WI38 (cell line): ENCODE results near the gene KNOP1.

Experiments
- H3K4me3 ChIP-seq: 2 replicates; pipeline ENCODE4 v1.5.1; 2011; ENCODE audit warnings: low read depth, mild to moderate bottlenecking, control low read depth, low read length
- CTCF ChIP-seq: IDR thresholded peaks from 2 replicates; pipeline ENCODE4 v1.5.1; 2012; ENCODE audit warnings: low read depth, mild to moderate bottlenecking, control low read depth, low read length

Gene KNOP1

GRCh38 chr16:19749571-19750080 is 31.6 kb upstream of the KNOP1 start:
- no peak overlapping the region for H3K4me3 ChIP-seq
- TF ChIP-seq CTCF: no peak

- no peak for TF ChIP-seq CTCF
- H3K4me3 ChIP-seq: no peak overlapping the region
Observed at GRCh38 chr16:19748389-19749168, 30.6 kb upstream of the KNOP1 start.

GRCh38 chr16:19746561-19746960 is 28.5 kb upstream of the KNOP1 start:
- no peak for TF ChIP-seq CTCF
- no peak overlapping the region for H3K4me3 ChIP-seq

- H3K4me3 ChIP-seq: no peak overlapping the region
- no peak for TF ChIP-seq CTCF
Observed at GRCh38 chr16:19745286-19746010, 27.4 kb upstream of the KNOP1 start.

- H3K4me3 ChIP-seq: no peak overlapping the region
- TF ChIP-seq CTCF: no peak
Observed at GRCh38 chr16:19744670-19745069, 26.6 kb upstream of the KNOP1 start.

GRCh38 chr16:19743816-19744159 is 25.8 kb upstream of the KNOP1 start:
- no peak overlapping the region for H3K4me3 ChIP-seq
- no peak for TF ChIP-seq CTCF

- no peak overlapping the region for H3K4me3 ChIP-seq
- TF ChIP-seq CTCF: no peak
Observed at GRCh38 chr16:19741354-19741753, 23.3 kb upstream of the KNOP1 start.
